Measurements from ENCODE around the gene BMPR1B.
"Not testable (repeated sequence)": the region's sequence is repeated elsewhere in the genome, so short reads cannot be mapped to it uniquely, and the experiment has no call there.

Gene BMPR1B

DNA sequence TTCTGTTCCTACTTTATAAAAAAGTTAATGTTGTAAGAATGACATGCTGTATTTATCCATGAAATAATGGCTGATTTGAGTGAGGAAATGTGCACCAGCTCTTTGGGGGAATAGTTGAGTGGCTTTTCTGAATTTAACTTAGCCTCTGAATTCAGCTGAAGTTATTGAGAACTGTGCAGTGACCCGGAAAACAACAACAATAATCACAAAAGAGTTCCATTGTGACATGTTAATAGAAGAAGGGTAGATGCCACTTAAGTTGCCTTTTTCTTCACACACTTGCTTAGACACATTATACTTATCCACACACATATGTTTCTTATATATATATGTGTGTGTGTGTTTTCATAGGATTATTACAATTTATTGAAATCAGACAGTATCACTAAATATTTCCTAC lies 301.2 kb downstream of the BMPR1B start:
- H3K9me3 ChIP-seq (ENCODE audit: insufficient read depth, low read length, severe bottlenecking): no peaks in the 10 kb centered on the region
- H3K27me3 ChIP-seq (ENCODE audit: insufficient read depth, low read length, poor library complexity): no peaks in the 10 kb centered on the region
- H3K4me2 ChIP-seq (ENCODE audit: insufficient read depth, low read length): no peak overlapping the region
- no peak overlapping the region for H2AFZ ChIP-seq (ENCODE audit: low read depth, low read length)
- TF ChIP-seq EZH2 (IDR thresholded peaks at IDR 0.05; ENCODE audit: borderline replicate concordance, low read depth, low read length, severe bottlenecking): no peak
- TF ChIP-seq, protein P1, sequence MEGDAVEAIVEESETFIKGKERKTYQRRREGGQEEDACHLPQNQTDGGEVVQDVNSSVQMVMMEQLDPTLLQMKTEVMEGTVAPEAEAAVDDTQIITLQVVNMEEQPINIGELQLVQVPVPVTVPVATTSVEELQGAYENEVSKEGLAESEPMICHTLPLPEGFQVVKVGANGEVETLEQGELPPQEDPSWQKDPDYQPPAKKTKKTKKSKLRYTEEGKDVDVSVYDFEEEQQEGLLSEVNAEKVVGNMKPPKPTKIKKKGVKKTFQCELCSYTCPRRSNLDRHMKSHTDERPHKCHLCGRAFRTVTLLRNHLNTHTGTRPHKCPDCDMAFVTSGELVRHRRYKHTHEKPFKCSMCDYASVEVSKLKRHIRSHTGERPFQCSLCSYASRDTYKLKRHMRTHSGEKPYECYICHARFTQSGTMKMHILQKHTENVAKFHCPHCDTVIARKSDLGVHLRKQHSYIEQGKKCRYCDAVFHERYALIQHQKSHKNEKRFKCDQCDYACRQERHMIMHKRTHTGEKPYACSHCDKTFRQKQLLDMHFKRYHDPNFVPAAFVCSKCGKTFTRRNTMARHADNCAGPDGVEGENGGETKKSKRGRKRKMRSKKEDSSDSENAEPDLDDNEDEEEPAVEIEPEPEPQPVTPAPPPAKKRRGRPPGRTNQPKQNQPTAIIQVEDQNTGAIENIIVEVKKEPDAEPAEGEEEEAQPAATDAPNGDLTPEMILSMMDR (IDR thresholded peaks at IDR 0.05; ENCODE audit: borderline replicate concordance, extremely low read depth, low read length, poor library complexity, severe bottlenecking): no peak
- H3K79me2 ChIP-seq (ENCODE audit: insufficient read depth, low read length): peaks cover 21% of the 10 kb centered on the region
- H3K9ac ChIP-seq (ENCODE audit: low read depth, low read length): no peak overlapping the region
- no peak overlapping the region for H3K4me3 ChIP-seq (ENCODE audit: low read depth in 1 of 2, low read length in 2 of 2)
- H4K20me1 ChIP-seq (ENCODE audit: insufficient read depth, low read length): no peaks in the 10 kb centered on the region
- no peaks in the 10 kb centered on the region for H3K36me3 ChIP-seq (ENCODE audit: insufficient read depth, low read length)
- ATAC-seq (ENCODE audit: insufficient read depth, low read depth) (no peak), DNase-seq (no peak)
- peaks cover 73% of the 10 kb centered on the region for H3K4me1 ChIP-seq (ENCODE audit: insufficient read depth, low read length)
- H3K27ac ChIP-seq (ENCODE audit: low read length): no peak overlapping the region

DNA sequence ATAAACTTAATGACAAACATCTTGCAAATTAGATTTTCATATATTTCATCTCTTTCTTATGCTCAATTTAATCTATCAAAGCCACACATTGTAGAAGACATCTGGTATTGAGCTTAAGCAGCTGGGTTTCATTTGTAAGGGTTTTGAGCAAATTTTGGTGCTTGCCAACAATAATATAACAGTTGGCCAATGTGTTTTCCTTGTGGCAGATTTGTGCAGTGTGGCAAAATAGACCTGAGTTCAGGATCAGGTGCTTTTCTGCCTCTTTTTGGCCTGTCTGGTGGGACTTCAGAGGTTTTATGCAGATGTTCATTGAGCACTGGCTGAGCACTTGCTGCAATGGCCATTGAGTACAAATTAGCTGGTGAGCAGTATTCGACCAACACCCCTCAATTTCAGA lies 301.9 kb downstream of the BMPR1B start:
- H3K27me3 ChIP-seq (ENCODE audit: insufficient read depth, low read length, poor library complexity): no peaks in the 10 kb centered on the region
- H2AFZ ChIP-seq (ENCODE audit: low read depth, low read length): no peak overlapping the region
- TF ChIP-seq, protein P1 (IDR thresholded peaks at IDR 0.05; ENCODE audit: borderline replicate concordance, extremely low read depth, low read length, poor library complexity, severe bottlenecking): no peak
- no peak overlapping the region for H3K4me2 ChIP-seq (ENCODE audit: insufficient read depth, low read length)
- no peaks in the 10 kb centered on the region for H4K20me1 ChIP-seq (ENCODE audit: insufficient read depth, low read length)
- peaks cover 5% of the 10 kb centered on the region; the same call in 1 of the 2 replicates for H3K36me3 ChIP-seq (ENCODE audit: insufficient read depth, low read length)
- H3K4me1 ChIP-seq (ENCODE audit: insufficient read depth, low read length): peaks cover 73% of the 10 kb centered on the region
- H3K27ac ChIP-seq (ENCODE audit: low read length): peak overlapping the region; percentile 38; the same call in 1 of the 2 replicates
- no peaks in the 10 kb centered on the region for H3K9me3 ChIP-seq (ENCODE audit: insufficient read depth, low read length, severe bottlenecking)
- ATAC-seq (ENCODE audit: insufficient read depth, low read depth) (no peak), DNase-seq (no peak)
- peaks cover 28% of the 10 kb centered on the region for H3K79me2 ChIP-seq (ENCODE audit: insufficient read depth, low read length)
- H3K9ac ChIP-seq (ENCODE audit: low read depth, low read length): no peak overlapping the region
- no peak overlapping the region for H3K4me3 ChIP-seq (ENCODE audit: low read depth in 1 of 2, low read length in 2 of 2)

DNA sequence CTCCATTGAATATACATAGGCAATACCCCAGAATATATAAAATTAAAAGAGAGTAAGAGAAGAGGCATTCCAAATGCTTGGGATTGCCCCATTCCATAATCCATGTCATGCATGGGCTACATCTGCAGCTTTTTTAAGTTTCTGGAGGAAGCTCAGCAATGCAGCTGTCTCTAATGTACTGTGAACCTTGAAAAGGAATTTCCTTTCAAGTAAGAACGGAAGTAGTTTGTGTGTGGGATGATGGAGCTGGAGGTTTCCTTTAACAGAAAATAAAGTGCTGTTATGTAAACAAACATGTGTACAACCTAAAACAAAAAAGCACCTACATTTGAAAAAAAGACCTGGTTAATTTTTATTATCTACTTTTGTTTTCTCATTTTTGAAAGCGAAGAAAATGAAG lies 303.5 kb downstream of the BMPR1B start:
- no peak for TF ChIP-seq EZH2 (IDR thresholded peaks at IDR 0.05; ENCODE audit: borderline replicate concordance, low read depth, low read length, severe bottlenecking)
- TF ChIP-seq, protein P1 (IDR thresholded peaks at IDR 0.05; ENCODE audit: borderline replicate concordance, extremely low read depth, low read length, poor library complexity, severe bottlenecking): no peak
- Histone ChIP-seq H3K79me2 (ENCODE audit: insufficient read depth, low read length) (peaks cover 44% of the 10 kb centered on the region), H3K36me3 (ENCODE audit: insufficient read depth, low read length) (peaks cover 9% of the 10 kb centered on the region; the same call in 1 of the 2 replicates), H3K4me2 (ENCODE audit: insufficient read depth, low read length) (peak overlapping the region; percentile 67), H3K27ac (ENCODE audit: low read length) (peak overlapping the region; percentile 89), H3K4me1 (ENCODE audit: insufficient read depth, low read length) (peaks cover 73% of the 10 kb centered on the region), H3K27me3 (ENCODE audit: insufficient read depth, low read length, poor library complexity) (no peaks in the 10 kb centered on the region), H3K9me3 (ENCODE audit: insufficient read depth, low read length, severe bottlenecking) (no peaks in the 10 kb centered on the region), H4K20me1 (ENCODE audit: insufficient read depth, low read length) (no peaks in the 10 kb centered on the region), H3K4me3 (ENCODE audit: low read depth in 1 of 2, low read length in 2 of 2) (peak overlapping the region in 1 of 2 experiments; percentile 61; a peak in 2 of 4 replicates), H2AFZ (ENCODE audit: low read depth, low read length) (peak overlapping the region; percentile 69), H3K9ac (ENCODE audit: low read depth, low read length) (peak overlapping the region; percentile 53)
- DNase-seq (no peak), ATAC-seq (ENCODE audit: insufficient read depth, low read depth) (peak; percentile 59)

DNA sequence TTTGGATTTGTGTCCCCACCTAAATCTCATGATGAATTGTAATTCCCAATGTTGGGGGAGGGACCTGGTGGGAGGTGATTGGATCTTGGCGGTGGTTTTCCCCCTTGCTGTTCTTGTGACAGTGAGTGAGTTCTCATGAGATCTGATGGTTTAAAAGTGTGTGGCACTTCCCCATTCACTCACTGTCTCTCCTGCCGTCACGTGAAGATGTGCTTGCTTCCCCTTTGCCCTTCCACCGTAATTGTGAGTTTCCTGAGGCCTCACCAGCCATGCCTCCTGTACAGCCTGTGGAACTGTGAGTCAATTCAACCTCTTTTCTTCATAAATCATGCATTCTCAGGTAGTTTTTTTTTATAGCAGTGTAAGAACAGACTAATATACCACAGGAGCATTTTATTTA lies 304.0 kb downstream of the BMPR1B start:
- not testable (repeated sequence) for H4K20me1 ChIP-seq (ENCODE audit: insufficient read depth, low read length); H3K9me3 ChIP-seq (ENCODE audit: insufficient read depth, low read length, severe bottlenecking); H3K27me3 ChIP-seq (ENCODE audit: insufficient read depth, low read length, poor library complexity)
- Histone ChIP-seq H2AFZ (ENCODE audit: low read depth, low read length) (peak overlapping the region; percentile 69), H3K4me2 (ENCODE audit: insufficient read depth, low read length) (peak overlapping the region; percentile 67), H3K36me3 (ENCODE audit: insufficient read depth, low read length) (peaks cover 15% of the 10 kb centered on the region; the same call in 1 of the 2 replicates), H3K27ac (ENCODE audit: low read length) (peak overlapping the region; percentile 89), H3K9ac (ENCODE audit: low read depth, low read length) (peak overlapping the region; percentile 53), H3K79me2 (ENCODE audit: insufficient read depth, low read length) (peaks cover 49% of the 10 kb centered on the region), H3K4me3 (ENCODE audit: low read depth in 1 of 2, low read length in 2 of 2) (peak overlapping the region; percentile 31 to 61), H3K4me1 (ENCODE audit: insufficient read depth, low read length) (peaks cover 74% of the 10 kb centered on the region)
- peak; percentile 81 for ATAC-seq (ENCODE audit: insufficient read depth, low read depth)
- peak; percentile 74 for DNase-seq

Measured in DND-41 (cell line).